OCI-LY3 (cell line): ENCODE measurements around the gene CDHR3.

Experiments used
- CTCF ChIP-seq: fragments of 200-600, 300-600 bp; sonication (generic); IDR thresholded peaks from 2 replicates; pipeline ENCODE4 v1.5.1; 2014; ENCODE audit warnings: antibody characterized with exemption, low read length, low read depth
- EZH2phosphoT487 ChIP-seq: fragments of 200-600 bp; shearing (Covaris generic); IDR thresholded peaks from 2 replicates; pipeline ENCODE4 v1.6.1; 2018; ENCODE audit warnings: antibody characterized with exemption, mixed run types, low read depth

GRCh38 chr7:105996860-105997737 is 34.0 kb downstream of the CDHR3 start:
- TF ChIP-seq CTCF (no peak), EZH2phosphoT487 (no peak)
